Measurements from ENCODE around the gene TNNC2. TPM values are rescaled to one million over a fixed set of nuclear protein-coding genes. Genes with fewer than 3 reads are reported as not detected.

The TNNC2 gene
- total and polyA plus RNA-seq, 9 of the 15 experiments (the other 6 are each of a cell fraction or from before 2014, with no cell fraction given), result not detected

DNA sequence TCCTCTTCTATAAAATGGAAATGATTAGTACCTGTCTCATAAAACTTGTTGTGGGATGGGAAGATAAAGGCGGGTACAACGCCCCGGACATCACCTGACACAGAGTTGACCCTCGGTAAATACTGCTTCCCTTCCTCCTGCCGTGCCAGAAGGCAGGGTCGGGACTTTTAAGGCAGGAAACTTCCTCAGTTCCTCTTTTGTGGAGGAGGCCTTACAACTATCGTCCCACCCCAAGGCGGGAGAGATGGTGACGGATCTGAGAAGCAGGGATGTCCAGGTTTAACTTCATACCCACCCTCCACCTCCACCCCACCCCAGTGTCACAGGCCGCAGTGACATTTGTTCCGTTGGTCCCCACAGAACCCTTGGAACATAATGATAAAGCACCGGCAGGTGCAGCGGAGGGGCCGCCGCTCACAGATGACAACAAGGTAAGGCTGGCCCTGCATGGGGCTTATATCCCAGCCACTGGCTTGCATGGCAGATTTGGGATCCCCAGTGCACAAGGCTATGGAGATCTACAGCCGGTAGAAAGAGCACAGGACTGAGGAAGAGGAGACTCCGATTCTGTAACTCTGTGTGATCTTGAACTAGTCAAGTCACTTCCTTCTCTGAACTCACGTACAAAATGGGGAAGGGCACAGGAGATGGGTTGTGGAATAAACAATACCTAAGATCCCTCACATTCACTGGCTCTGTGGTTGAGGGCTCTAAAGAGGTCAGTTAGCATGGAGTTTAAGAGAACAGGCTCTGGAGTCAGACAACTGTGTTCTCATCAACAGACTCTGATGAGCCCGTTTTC is 34.6 kb downstream of the TNNC2 start:
- Histone ChIP-seq H3K27ac (ENCODE audit: extremely low read depth, low read depth, low read length) (peak overlapping the region; percentile 79), H3K79me2 (ENCODE audit: control insufficient read depth, insufficient read depth, low read length) (peaks cover 11% of the 10 kb centered on the region), H3K27me3 (ENCODE audit: control insufficient read depth in 2 of 2, insufficient read depth in 2 of 2, low read length in 2 of 2) (no peaks in the 10 kb centered on the region), H4K20me1 (replicated peaks; ENCODE audit: control insufficient read depth, insufficient read depth, low read length) (no peaks in the 10 kb centered on the region), H3K4me2 (ENCODE audit: insufficient read depth, low read length) (peak overlapping the region; percentile 98), H2AFZ (ENCODE audit: low read depth, low read length) (peak overlapping the region; percentile 100), H3K9ac (ENCODE audit: insufficient read depth in 1 of 2, low read depth in 2 of 2, low read length in 2 of 2) (peak overlapping the region; percentile 86 to 92), H3K36me3 (ENCODE audit: control insufficient read depth, insufficient read depth, low read length) (peaks cover 32% of the 10 kb centered on the region; the same call in 2 of the 3 replicates), H3K4me3 (peak overlapping the region; percentile 98), H3K4me1 (replicated peaks in 1 of 2; ENCODE audit: control insufficient read depth in 2 of 2, insufficient read depth in 2 of 2, low read length in 2 of 2) (peaks cover 5 to 11% of the 10 kb centered on the region in 2 experiments; a peak in 3 of 5 replicates), H3K9me1 (ENCODE audit: control insufficient read depth, insufficient read depth, low read length) (no peaks in the 10 kb centered on the region), H3K9me3 (replicated peaks; ENCODE audit: control insufficient read depth, insufficient read depth, low read depth, low read length) (no peaks in the 10 kb centered on the region)
- WGBS (ENCODE audit: insufficient coverage, low coverage, missing lambda C conversion rate), result 5% methylated on average over 19 of the region's 19 CpGs
- TF ChIP-seq GABPA (tag; conservative IDR thresholded peaks at IDR 0.05; ENCODE audit: low read depth), result peak; percentile 4; the same call in 1 of the 2 replicates
- peak; percentile 97 for TF ChIP-seq SPI1 (IDR thresholded peaks at IDR 0.05; ENCODE audit: borderline replicate concordance, low read depth, low read length)
- no peak for TF ChIP-seq NBN (IDR thresholded peaks at IDR 0.05; ENCODE audit: low read depth)
- TF ChIP-seq FOXK2 (conservative IDR thresholded peaks at IDR 0.05 in 1 of 2, IDR thresholded peaks at IDR 0.05 in 1 of 2; ENCODE audit: low read depth in 2 of 2), result no peak
- TF ChIP-seq HNRNPH1 (optimal IDR thresholded peaks at IDR 0.05; ENCODE audit: low read depth, low read length), result no peak
- TF ChIP-seq KDM5B (IDR thresholded peaks at IDR 0.05; ENCODE audit: insufficient replicate concordance, low read depth, low read length), result peak; percentile 2
- TF ChIP-seq, protein P1, sequence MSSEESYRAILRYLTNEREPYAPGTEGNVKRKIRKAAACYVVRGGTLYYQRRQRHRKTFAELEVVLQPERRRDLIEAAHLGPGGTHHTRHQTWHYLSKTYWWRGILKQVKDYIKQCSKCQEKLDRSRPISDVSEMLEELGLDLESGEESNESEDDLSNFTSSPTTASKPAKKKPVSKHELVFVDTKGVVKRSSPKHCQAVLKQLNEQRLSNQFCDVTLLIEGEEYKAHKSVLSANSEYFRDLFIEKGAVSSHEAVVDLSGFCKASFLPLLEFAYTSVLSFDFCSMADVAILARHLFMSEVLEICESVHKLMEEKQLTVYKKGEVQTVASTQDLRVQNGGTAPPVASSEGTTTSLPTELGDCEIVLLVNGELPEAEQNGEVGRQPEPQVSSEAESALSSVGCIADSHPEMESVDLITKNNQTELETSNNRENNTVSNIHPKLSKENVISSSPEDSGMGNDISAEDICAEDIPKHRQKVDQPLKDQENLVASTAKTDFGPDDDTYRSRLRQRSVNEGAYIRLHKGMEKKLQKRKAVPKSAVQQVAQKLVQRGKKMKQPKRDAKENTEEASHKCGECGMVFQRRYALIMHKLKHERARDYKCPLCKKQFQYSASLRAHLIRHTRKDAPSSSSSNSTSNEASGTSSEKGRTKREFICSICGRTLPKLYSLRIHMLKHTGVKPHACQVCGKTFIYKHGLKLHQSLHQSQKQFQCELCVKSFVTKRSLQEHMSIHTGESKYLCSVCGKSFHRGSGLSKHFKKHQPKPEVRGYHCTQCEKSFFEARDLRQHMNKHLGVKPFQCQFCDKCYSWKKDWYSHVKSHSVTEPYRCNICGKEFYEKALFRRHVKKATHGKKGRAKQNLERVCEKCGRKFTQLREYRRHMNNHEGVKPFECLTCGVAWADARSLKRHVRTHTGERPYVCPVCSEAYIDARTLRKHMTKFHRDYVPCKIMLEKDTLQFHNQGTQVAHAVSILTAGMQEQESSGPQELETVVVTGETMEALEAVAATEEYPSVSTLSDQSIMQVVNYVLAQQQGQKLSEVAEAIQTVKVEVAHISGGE (CRISPR knock-in tag; IDR thresholded peaks at IDR 0.05), result peak in 1 of 3 experiments; percentile 79; a peak in 2 of 6 replicates
- TF ChIP-seq ZBTB1 (CRISPR knock-in tag; IDR thresholded peaks at IDR 0.05; ENCODE audit: borderline replicate concordance, low read depth), result 0 out of 2 replicates have a peak, but pooled peaks have one; percentile 2
- TF ChIP-seq, protein P2, sequence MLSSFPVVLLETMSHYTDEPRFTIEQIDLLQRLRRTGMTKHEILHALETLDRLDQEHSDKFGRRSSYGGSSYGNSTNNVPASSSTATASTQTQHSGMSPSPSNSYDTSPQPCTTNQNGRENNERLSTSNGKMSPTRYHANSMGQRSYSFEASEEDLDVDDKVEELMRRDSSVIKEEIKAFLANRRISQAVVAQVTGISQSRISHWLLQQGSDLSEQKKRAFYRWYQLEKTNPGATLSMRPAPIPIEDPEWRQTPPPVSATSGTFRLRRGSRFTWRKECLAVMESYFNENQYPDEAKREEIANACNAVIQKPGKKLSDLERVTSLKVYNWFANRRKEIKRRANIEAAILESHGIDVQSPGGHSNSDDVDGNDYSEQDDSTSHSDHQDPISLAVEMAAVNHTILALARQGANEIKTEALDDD (IDR thresholded peaks at IDR 0.05), result 0 out of 2 replicates have a peak, but pooled peaks have one; percentile 39
- TF ChIP-seq MYC (IDR thresholded peaks at IDR 0.05; ENCODE audit: low read depth, low read length), result 0 out of 2 replicates have a peak, but pooled peaks have one; percentile 8
- TF ChIP-seq MYC (CRISPR knock-in tag; IDR thresholded peaks at IDR 0.05; ENCODE audit: borderline replicate concordance, low read depth), result no peak
- FAIRE-seq (peak; percentile 69), DNase-seq (ENCODE audit: extremely low read depth in 1 of 4, low spot score in 3 of 4) (peak in 1 of 4 experiments; percentile 30), ATAC-seq (peak; percentile 26)
- in situ Hi-C loops (cut with MboI) (no loop called here), intact Hi-C loops (cut with micrococcal nuclease) (loop anchor here (10.0 kb wide), 1 partner anchor 142 kb away; the partner anchor contains the start of gene PCIF1)
- POLR2A ChIA-PET, result interaction anchor here (0.7 kb wide), 1 partner anchor 250 kb away, joined by 3 read pairs; no protein-coding TSS in a partner anchor
- CTCF ChIA-PET (ENCODE audit: low intra/inter-chr PET ratio), result interaction anchor here (0.8 kb wide), 1 partner anchor 547 kb away, joined by 3 read pairs; no protein-coding TSS in a partner anchor
- BruUV-seq (replicated peaks), result TSS peak; percentile 74

All from K562 (cell line).